Right renal pelvis (tissue), 4 donors: ENCODE data around the gene TMEM63B. TPM values are rescaled to one million over a fixed set of nuclear protein-coding genes. Genes with fewer than 3 reads are reported as not detected.
"Not testable (repeated sequence)": the region's sequence is repeated elsewhere in the genome, so short reads cannot be mapped to it uniquely, and the experiment has no call there.

ENCODE experiments used
- DNase-seq, 4 donors: peaks; one replicate each; pipeline ENCODE4 v3.0.0-alpha.2; 2013; ENCODE audit warnings: low read depth in 4 of 4, low spot score in 3 of 4, missing footprints in 1 of 4
- polyA plus RNA-seq, 4 donors: library from polyadenylated mRNA; unstranded; fragments of 120-200 nt; gene quantifications; one replicate each; pipeline ENCODE4 v1.2.1, GENCODE V29; 2013; ENCODE audit not compliant: insufficient read length in 4 of 4

TMEM63B gene
- polyA plus RNA-seq, 4 donors, result 29.9 to 35.4 (median 33.4) TPM

- no peak for DNase-seq
These were observed 11.5 kb downstream of the TMEM63B start for GRCh38 chr6:44138717-44139350.

- no peak for DNase-seq
These were observed 12.0 kb downstream of the TMEM63B start for GRCh38 chr6:44139351-44139743.

GRCh38 chr6:44142835-44143234, 15.5 kb downstream of the TMEM63B start:
- no peak for DNase-seq

GRCh38 chr6:44143731-44144130, 16.4 kb downstream of the TMEM63B start:
- DNase-seq, result no peak

GRCh38 chr6:44144536-44144935, 17.2 kb downstream of the TMEM63B start:
- not testable (repeated sequence) for DNase-seq

- no peak for DNase-seq
These were observed 18.5 kb downstream of the TMEM63B start for GRCh38 chr6:44145839-44146238.

- no peak for DNase-seq
These were observed 19.3 kb downstream of the TMEM63B start for GRCh38 chr6:44146685-44147084.

GRCh38 chr6:44147256-44147655, 19.9 kb downstream of the TMEM63B start:
- DNase-seq, result no peak

- DNase-seq, result no peak
These were observed 21.0 kb downstream of the TMEM63B start for GRCh38 chr6:44148306-44148705.

GRCh38 chr6:44149369-44150012, 22.1 kb downstream of the TMEM63B start:
- DNase-seq, result no peak

GRCh38 chr6:44150317-44150917, 23.1 kb downstream of the TMEM63B start:
- no peak for DNase-seq

- DNase-seq, result no peak
These were observed 24.2 kb downstream of the TMEM63B start for GRCh38 chr6:44151348-44152108.

- DNase-seq, result no peak
These were observed 24.7 kb downstream of the TMEM63B start for GRCh38 chr6:44152109-44152461.

GRCh38 chr6:44152533-44152932, 25.2 kb downstream of the TMEM63B start:
- DNase-seq, result no peak

GRCh38 chr6:44154067-44154466, 26.7 kb downstream of the TMEM63B start:
- DNase-seq, result no peak

- DNase-seq, result no peak
These were observed 29.3 kb downstream of the TMEM63B start for GRCh38 chr6:44156494-44157151.

GRCh38 chr6:44157152-44157521, 29.8 kb downstream of the TMEM63B start:
- no peak for DNase-seq

- no peak for DNase-seq
These were observed 31.4 kb downstream of the TMEM63B start, which contains the start of gene CAPN11 for GRCh38 chr6:44158770-44159228. Gene CAPN11, plus strand, starts transcription at chr6:44158820. Its CDS starts 29 bp downstream, at chr6:44158849.

- DNase-seq, result no peak
These were observed 34.6 kb downstream of the TMEM63B start for GRCh38 chr6:44161997-44162338.

- DNase-seq, result no peak
These were observed 35.7 kb downstream of the TMEM63B start for GRCh38 chr6:44162876-44163625.
